GM12878 (cell line): ENCODE data around the gene TCF23. TPM values are rescaled to one million over a fixed set of nuclear protein-coding genes. Genes with fewer than 3 reads are reported as not detected.
A peak's percentile ranks its signal among the peaks of the same experiment; 100 is the strongest.

Experiments used
- BCL11A ChIP-seq: IDR thresholded peaks from 2 replicates; pipeline ENCODE4 v1.6.1; 2011; ENCODE audit warnings: low read depth, low read length
- BMI1 ChIP-seq: fragments of 450-650 bp; IDR thresholded peaks from 2 replicates; pipeline ENCODE4 v1.6.1; 2016; ENCODE audit warnings: mild to moderate bottlenecking, moderate library complexity, borderline replicate concordance
- CREB1 ChIP-seq: IDR thresholded peaks from 2 replicates; pipeline ENCODE4 v1.6.1; 2012; ENCODE audit warnings: low read depth, mild to moderate bottlenecking, inconsistent platforms
- CREM ChIP-seq: IDR thresholded peaks from 2 replicates; pipeline ENCODE4 v1.6.1; 2014; ENCODE audit warnings: antibody characterized with exemption, low read depth
- FOXK2 ChIP-seq: fragments of 450-650 bp; IDR thresholded peaks from 2 replicates; pipeline ENCODE4 v1.6.1; 2017; ENCODE audit warnings: mild to moderate bottlenecking, moderate library complexity
- IKZF1 ChIP-seq: fragments of 450-650 bp; conservative IDR thresholded peaks from 2 replicates; pipeline ENCODE4 v1.6.1; 2017; ENCODE audit warnings: antibody characterized with exemption, mild to moderate bottlenecking
- MYC ChIP-seq: IDR thresholded peaks from 2 replicates; pipeline ENCODE4 v1.6.1; 2011; ENCODE audit warnings: mild to moderate bottlenecking, low read length, moderate library complexity, inconsistent platforms; ENCODE audit not compliant: insufficient read depth, insufficient replicate concordance, insufficient read length, severe bottlenecking
- NFYB ChIP-seq: IDR thresholded peaks from 2 replicates; pipeline ENCODE4 v1.6.1; 2011; ENCODE audit warnings: low read depth, mild to moderate bottlenecking, low read length, improper control_type of control experiment, moderate library complexity; ENCODE audit not compliant: insufficient read depth
- NR2F1 ChIP-seq: fragments of 450-650 bp; conservative IDR thresholded peaks from 2 replicates; pipeline ENCODE4 v1.6.1; 2017; ENCODE audit warnings: mild to moderate bottlenecking
- POU2F2 ChIP-seq: IDR thresholded peaks from 3 replicates; pipeline ENCODE4 v1.6.1; 2011; ENCODE audit warnings: low read depth, mild to moderate bottlenecking, low read length, borderline replicate concordance
- REST ChIP-seq: IDR thresholded peaks from 2 replicates; pipeline ENCODE4 v1.6.1; 2012; ENCODE audit warnings: mild to moderate bottlenecking, low read depth, low read length
- RFX5 ChIP-seq: IDR thresholded peaks from 2 replicates; pipeline ENCODE4 v1.6.1; 2011; ENCODE audit warnings: low read depth, low read length, improper control_type of control experiment
- SMAD5 ChIP-seq: IDR thresholded peaks from 2 replicates; pipeline ENCODE4 v1.6.1; 2016; ENCODE audit warnings: antibody characterized with exemption, low read depth
- STAT3 ChIP-seq: IDR thresholded peaks from 2 replicates; pipeline ENCODE4 v1.6.1; 2011; ENCODE audit warnings: low read depth, low read length, improper control_type of control experiment
- SUPT20H ChIP-seq: IDR thresholded peaks from 2 replicates; pipeline ENCODE4 v1.6.1; 2011; ENCODE audit warnings: low read depth, mild to moderate bottlenecking, low read length, moderate library complexity, borderline replicate concordance; ENCODE audit not compliant: control insufficient read depth
- TARDBP ChIP-seq: IDR thresholded peaks from 2 replicates; pipeline ENCODE4 v1.6.1; 2016; ENCODE audit warnings: borderline replicate concordance
- USF1 ChIP-seq: IDR thresholded peaks from 2 replicates; pipeline ENCODE4 v1.6.1; 2011; ENCODE audit warnings: borderline replicate concordance, low read depth, mild to moderate bottlenecking, moderate library complexity, mixed read lengths, low read length; ENCODE audit not compliant: insufficient read depth; ENCODE audit errors: extremely low read length
- USF2 ChIP-seq: IDR thresholded peaks from 2 replicates; pipeline ENCODE4 v1.6.1; 2011; ENCODE audit warnings: low read depth, low read length, improper control_type of control experiment, borderline replicate concordance
- ZBTB40 ChIP-seq: fragments of 450-650 bp; IDR thresholded peaks from 2 replicates; pipeline ENCODE4 v1.6.1; 2016; ENCODE audit warnings: mild to moderate bottlenecking, moderate library complexity, borderline replicate concordance
- ZNF274 ChIP-seq: IDR thresholded peaks from one replicate; pipeline ENCODE4 v1.8.0; 2011; ENCODE audit not compliant: insufficient read length, insufficient read depth
- polyA plus RNA-seq, 11 experiments: library from polyadenylated mRNA; depleted of rRNA in 4 of 11; unstranded in 6 of 11; stranded (reverse) in 5 of 11; fragments of >200 nt; fragmentation: Nextera tagmentation in 4 of 11; fragmentation: Illumina TruSeq in 1 of 11; extraction: Ambion mirVana in 4 of 11; extraction: Trizol in 1 of 11; gene quantifications; 1 replicate in 1 of 11; 2 replicates in 10 of 11; pipeline versions ENCODE4 v1.2.1 to v1.2.3, GENCODE V29; 2011 to 2016; ENCODE audit warnings: inconsistent platforms in 2 of 11, missing spikeins in 2 of 11, low read depth in 1 of 11
- total RNA-seq, 4 experiments: library from RNA; depleted of rRNA in 3 of 4; stranded (reverse); fragments of >200 nt in 3 of 4; fragmentation: Illumina TruSeq in 1 of 4; extraction: Trizol in 1 of 4; gene quantifications; 2 replicates each; pipeline versions ENCODE4 v1.2.1 to v1.2.3, GENCODE V29; 2013 to 2021

TCF23 gene
- total and polyA plus RNA-seq, 10 of the 15 experiments (the other 5 are each of a cell fraction or from before 2014, with no cell fraction given): not detected

GRCh38 chr2:27134781-27135477 lies 13.9 kb upstream of the TCF23 start (continued):
- TF ChIP-seq REST (no peak), ZNF274 (no peak), POU2F2 (no peak), IKZF1 (no peak), BCL11A (no peak), CREB1 (no peak), TARDBP (no peak), NFYB (no peak), BMI1 (no peak), NR2F1 (peak; percentile 82; the same call in 1 of the 2 replicates), SMAD5 (no peak), RFX5 (no peak), STAT3 (no peak), ZBTB40 (no peak), CREM (no peak), USF2 (no peak), FOXK2 (no peak), USF1 (no peak), SUPT20H (no peak), MYC (no peak)
